IPS-15b (cell line): Measurements from ENCODE around the gene OLA1.

Experiments used
- H3K27me3 ChIP-seq: one replicate; pipeline ENCODE4 v1.6.1; 2013; ENCODE audit warnings: low read length; ENCODE audit not compliant: control insufficient read depth, insufficient read depth
- H3K36me3 ChIP-seq: one replicate; pipeline ENCODE4 v1.6.1; 2013; ENCODE audit warnings: low read length; ENCODE audit not compliant: control insufficient read depth, insufficient read depth
- H3K4me1 ChIP-seq: one replicate; pipeline ENCODE4 v1.6.1; 2013; ENCODE audit warnings: mild to moderate bottlenecking, low read length; ENCODE audit not compliant: control insufficient read depth, insufficient read depth
- H3K4me3 ChIP-seq: one replicate; pipeline ENCODE4 v1.5.1; 2013; ENCODE audit warnings: low read depth, low read length
- H3K9ac ChIP-seq: one replicate; pipeline ENCODE4 v1.6.1; 2013; ENCODE audit warnings: low read depth, mild to moderate bottlenecking, low read length
- H3K9me3 ChIP-seq: one replicate; pipeline ENCODE4 v1.6.1; 2013; ENCODE audit warnings: mild to moderate bottlenecking, low read length; ENCODE audit not compliant: control insufficient read depth, insufficient read depth

Gene OLA1

GRCh38 chr2:174074831-174075230 is 173.5 kb downstream of the OLA1 start:
- H3K36me3 ChIP-seq = no peaks in the 10 kb centered on the region
- H3K9me3 ChIP-seq = no peaks in the 10 kb centered on the region
- no peak overlapping the region for H3K4me3 ChIP-seq
- H3K9ac ChIP-seq = no peak overlapping the region
- peaks cover 11% of the 10 kb centered on the region for H3K4me1 ChIP-seq
- H3K27me3 ChIP-seq = no peaks in the 10 kb centered on the region

- Histone ChIP-seq H3K36me3 (no peaks in the 10 kb centered on the region), H3K4me3 (no peak overlapping the region), H3K9ac (no peak overlapping the region), H3K9me3 (no peaks in the 10 kb centered on the region), H3K27me3 (no peaks in the 10 kb centered on the region), H3K4me1 (peaks cover 11% of the 10 kb centered on the region)
Measured at GRCh38 chr2:174072857-174073256, 175.5 kb downstream of the OLA1 start.

DNA sequence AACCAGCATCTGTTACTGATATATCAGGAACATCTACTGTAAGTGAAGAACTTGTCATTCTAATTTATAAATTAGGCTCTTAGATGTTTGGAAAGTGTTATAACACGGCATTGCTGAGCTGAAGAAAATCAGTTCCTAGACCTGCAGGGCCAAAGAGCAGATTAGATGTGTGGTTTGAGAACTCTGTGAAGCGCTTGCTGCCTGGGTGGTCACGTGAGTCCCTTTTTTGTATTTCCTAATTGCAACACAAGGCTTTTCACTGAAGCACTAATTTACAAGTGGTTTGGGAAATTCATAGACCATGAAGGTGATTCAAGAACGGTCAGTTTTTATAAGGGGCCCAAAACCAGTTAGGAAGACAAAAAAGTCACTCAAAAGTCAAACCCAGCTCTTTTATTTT is 176.3 kb downstream of the OLA1 start:
- H3K9me3 ChIP-seq = no peaks in the 10 kb centered on the region

GRCh38 chr2:174071321-174071720 is 177.0 kb downstream of the OLA1 start:
- Histone ChIP-seq H3K4me3 (no peak overlapping the region), H3K27me3 (no peaks in the 10 kb centered on the region), H3K4me1 (peaks cover 11% of the 10 kb centered on the region), H3K9me3 (no peaks in the 10 kb centered on the region), H3K9ac (no peak overlapping the region), H3K36me3 (no peaks in the 10 kb centered on the region)

More for the DNA sequence above, 176.3 kb downstream of the OLA1 start:
- no peaks in the 10 kb centered on the region for H3K27me3 ChIP-seq
- H3K36me3 ChIP-seq = no peaks in the 10 kb centered on the region
- peaks cover 11% of the 10 kb centered on the region for H3K4me1 ChIP-seq
- H3K4me3 ChIP-seq = no peak overlapping the region
- H3K9ac ChIP-seq = peak overlapping the region; percentile 32

DNA sequence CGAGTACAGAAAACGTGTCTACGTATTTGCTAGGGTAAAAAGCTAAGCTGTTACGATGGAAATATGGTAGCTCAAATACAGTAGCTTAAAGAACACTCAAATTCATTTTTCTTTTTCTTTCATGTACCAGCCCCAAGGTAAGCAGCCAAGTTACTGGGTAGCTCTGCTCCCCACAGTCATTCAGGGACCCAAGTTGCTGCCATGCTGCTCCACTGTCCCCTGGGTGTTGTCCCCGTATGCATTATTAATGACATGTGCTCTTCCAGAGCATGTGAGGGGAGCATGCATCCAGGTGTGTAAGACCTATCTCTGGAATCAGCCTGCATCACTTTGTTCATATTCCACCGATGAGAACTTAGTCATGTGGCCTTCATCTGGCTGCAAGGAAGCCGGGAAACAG is 178.1 kb downstream of the OLA1 start:
- H3K9me3 ChIP-seq = no peaks in the 10 kb centered on the region
- H3K9ac ChIP-seq = no peak overlapping the region
- H3K27me3 ChIP-seq = no peaks in the 10 kb centered on the region
- H3K36me3 ChIP-seq = no peaks in the 10 kb centered on the region
- H3K4me1 ChIP-seq = peaks cover 11% of the 10 kb centered on the region
- no peak overlapping the region for H3K4me3 ChIP-seq

DNA sequence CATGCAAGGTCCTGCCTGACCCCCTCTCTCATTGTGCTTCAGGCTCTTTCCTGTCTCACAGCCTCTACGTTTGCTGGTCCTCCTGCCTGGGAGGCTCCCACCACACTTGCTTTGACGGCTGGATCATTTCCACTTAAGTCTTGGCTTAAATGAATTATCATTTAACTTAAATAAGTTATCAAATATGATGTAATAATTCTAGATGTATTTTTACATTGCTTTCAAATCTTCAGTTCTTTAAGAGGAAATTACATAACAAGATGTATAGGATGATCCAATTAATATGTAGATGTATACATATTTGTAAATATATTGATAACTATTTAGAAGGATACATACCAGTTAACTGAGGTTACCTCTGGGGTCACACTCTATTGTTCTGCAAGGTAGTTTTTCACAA is 180.5 kb downstream of the OLA1 start:
- Histone ChIP-seq H3K27me3 (no peaks in the 10 kb centered on the region), H3K9ac (no peak overlapping the region), H3K4me1 (peaks cover 17% of the 10 kb centered on the region), H3K36me3 (no peaks in the 10 kb centered on the region), H3K4me3 (no peak overlapping the region), H3K9me3 (no peaks in the 10 kb centered on the region)

- Histone ChIP-seq H3K27me3 (no peaks in the 10 kb centered on the region), H3K9me3 (no peaks in the 10 kb centered on the region)
Measured at GRCh38 chr2:174066871-174067270, 181.5 kb downstream of the OLA1 start.

GRCh38 chr2:174063492-174064092 is 184.7 kb downstream of the OLA1 start:
- Histone ChIP-seq H3K9me3 (no peaks in the 10 kb centered on the region), H3K4me3 (no peak overlapping the region), H3K4me1 (peaks cover 14% of the 10 kb centered on the region), H3K9ac (no peak overlapping the region), H3K36me3 (no peaks in the 10 kb centered on the region), H3K27me3 (no peaks in the 10 kb centered on the region)

More at GRCh38 chr2:174066871-174067270, 181.5 kb downstream of the OLA1 start:
- Histone ChIP-seq H3K4me3 (no peak overlapping the region), H3K9ac (no peak overlapping the region), H3K4me1 (peaks cover 13% of the 10 kb centered on the region), H3K36me3 (no peaks in the 10 kb centered on the region)

- H3K36me3 ChIP-seq = no peaks in the 10 kb centered on the region
- peaks cover 14% of the 10 kb centered on the region for H3K4me1 ChIP-seq
- H3K9ac ChIP-seq = no peak overlapping the region
- H3K4me3 ChIP-seq = no peak overlapping the region
- no peaks in the 10 kb centered on the region for H3K9me3 ChIP-seq
- H3K27me3 ChIP-seq = no peaks in the 10 kb centered on the region
Measured at GRCh38 chr2:174062934-174063333, 185.4 kb downstream of the OLA1 start.

GRCh38 chr2:174059884-174060244 is 188.5 kb downstream of the OLA1 start:
- Histone ChIP-seq H3K4me1 (peaks cover 14% of the 10 kb centered on the region), H3K27me3 (no peaks in the 10 kb centered on the region), H3K9me3 (no peaks in the 10 kb centered on the region), H3K4me3 (no peak overlapping the region), H3K36me3 (no peaks in the 10 kb centered on the region), H3K9ac (no peak overlapping the region)

GRCh38 chr2:174059178-174059883 is 189.0 kb downstream of the OLA1 start:
- no peak overlapping the region for H3K9ac ChIP-seq
- no peak overlapping the region for H3K4me3 ChIP-seq
- no peaks in the 10 kb centered on the region for H3K9me3 ChIP-seq
- peaks cover 16% of the 10 kb centered on the region for H3K4me1 ChIP-seq
- no peaks in the 10 kb centered on the region for H3K27me3 ChIP-seq
- no peaks in the 10 kb centered on the region for H3K36me3 ChIP-seq

- Histone ChIP-seq H3K9ac (no peak overlapping the region), H3K4me3 (no peak overlapping the region), H3K27me3 (no peaks in the 10 kb centered on the region), H3K36me3 (no peaks in the 10 kb centered on the region), H3K4me1 (peaks cover 21% of the 10 kb centered on the region), H3K9me3 (no peaks in the 10 kb centered on the region)
Measured at GRCh38 chr2:174058456-174058855, 189.9 kb downstream of the OLA1 start.
